NCI-H748 treated with DMSO at 0.1 percent for 48 hours (cell line): ENCODE results near the gene LRRN2.

ENCODE experiments used
- DNase-seq: peaks from one replicate; lab custom pipeline; 2025; lab: John Stamatoyannopoulos, UW

Gene LRRN2

GRCh38 chr1:204712708-204713430 lies 27.3 kb upstream of the LRRN2 start:
- no peak for DNase-seq

DNA sequence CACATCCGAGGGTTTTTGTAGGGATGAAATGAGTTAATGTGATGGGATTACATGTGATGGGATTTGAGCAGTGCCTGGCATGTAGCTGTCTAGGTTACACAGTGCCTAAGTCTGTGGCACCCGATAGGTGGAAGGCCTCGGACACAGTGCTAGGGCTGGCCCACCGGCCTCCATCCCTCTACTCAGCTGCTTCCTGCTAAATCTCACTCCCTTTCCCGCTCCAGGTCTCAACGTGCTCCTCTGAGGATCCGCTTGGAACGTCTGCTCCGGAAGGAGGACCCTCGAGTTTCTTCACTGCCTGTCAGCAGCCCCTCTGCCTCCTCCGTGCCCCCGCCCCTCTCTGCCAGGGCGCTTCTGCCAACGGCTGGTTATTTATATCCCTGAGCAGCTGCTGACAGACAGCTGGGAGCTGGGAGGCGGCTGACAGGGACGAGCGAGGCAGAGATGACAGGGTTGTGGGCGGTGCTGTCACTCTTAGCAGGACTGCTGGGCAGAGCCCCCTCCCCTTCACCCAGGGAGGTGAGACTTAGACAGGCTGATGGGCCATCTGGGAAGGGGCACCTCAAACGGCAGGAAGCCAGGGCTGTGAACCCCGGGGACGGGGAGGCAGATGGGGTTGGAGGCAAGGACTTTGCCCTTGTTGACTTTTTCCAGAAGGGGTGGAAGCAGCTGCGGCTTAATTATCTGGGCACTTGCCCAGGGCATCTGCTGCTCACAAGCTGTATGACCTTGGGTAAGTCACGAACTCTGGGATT lies 26.6 kb upstream of the LRRN2 start:
- DNase-seq, result no peak

DNA sequence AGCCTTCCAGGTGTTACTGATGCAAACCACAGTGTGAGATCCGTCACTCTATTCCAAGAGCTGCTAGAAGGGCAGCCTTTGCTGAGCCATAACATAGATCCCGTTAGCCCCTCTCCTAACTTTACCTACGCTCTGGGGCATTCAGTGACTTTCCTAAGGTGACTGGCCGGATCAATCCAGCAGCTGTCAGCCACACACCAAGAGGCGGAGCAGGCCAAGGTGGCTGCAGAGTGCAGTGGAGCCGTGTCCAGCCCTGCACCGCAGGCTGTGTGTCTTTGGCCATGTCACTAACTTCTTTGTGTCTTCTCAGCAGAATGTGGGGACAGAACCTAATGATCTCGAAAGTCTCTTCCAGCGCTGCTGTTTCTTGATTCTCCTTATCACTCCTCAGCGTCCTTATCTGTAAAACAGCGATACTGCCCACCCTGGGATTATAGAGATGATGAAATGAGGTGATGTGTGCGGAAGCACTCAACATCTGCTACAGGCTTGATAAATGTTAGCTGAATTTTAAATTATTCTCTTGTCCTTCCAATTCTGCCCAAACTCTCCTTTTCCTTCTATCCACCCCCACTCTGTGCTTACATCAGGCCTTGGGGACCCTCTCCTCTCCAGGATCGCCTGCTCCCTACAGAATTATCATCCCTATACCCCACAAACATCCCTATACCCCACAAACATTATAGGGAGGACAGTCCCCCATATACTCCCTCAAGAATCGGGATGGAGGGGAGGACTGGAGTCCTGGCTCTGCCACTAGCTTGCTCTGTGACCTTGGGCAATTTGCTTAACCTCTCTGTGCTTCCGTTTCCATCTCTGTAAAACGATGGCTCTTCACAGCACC lies 25.8 kb upstream of the LRRN2 start:
- no peak for DNase-seq

DNA sequence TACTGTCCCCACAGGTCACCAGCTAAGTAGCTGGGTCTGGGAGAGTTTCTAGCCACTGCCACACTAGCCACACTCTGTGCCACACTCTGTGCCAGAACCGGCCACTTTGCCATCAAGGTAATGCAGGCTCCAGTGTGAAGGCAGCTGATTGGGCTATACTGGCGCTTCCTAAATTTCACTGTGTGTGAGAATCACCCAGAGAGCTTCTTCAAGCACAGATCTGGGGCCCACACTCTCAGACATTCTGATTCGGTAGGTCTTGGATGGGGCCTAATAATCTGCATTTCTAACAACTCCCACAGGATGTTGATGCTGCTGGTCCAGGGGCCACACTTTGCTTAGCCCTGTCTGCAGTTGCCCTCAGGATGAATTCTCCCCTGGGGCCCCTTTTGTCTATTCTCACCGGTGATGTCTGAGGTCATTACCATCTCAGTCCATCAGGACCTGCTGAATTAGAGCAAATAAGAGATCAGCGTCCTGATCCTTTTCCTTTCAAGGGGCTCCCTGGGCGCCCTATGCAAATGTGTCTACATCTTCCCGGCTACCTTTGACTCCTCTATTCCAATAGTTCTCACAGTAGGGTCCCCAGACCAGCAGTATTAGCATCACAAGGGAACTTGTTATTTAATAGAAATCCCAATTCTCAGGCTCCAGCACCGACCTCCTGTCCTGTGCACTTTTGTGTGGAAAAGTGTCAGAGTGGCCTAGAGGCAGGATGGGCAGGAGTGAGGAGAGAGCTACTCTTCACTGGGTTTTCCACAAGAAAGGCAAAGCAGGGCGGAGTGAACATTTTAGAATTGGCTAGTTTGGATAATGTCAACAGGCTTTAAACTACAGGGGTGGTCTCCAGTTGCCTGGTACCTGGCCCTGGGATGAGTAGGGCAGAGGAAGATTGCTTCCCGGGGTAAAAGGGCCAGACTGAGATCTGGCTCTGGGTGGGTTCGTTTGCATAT lies 24.7 kb upstream of the LRRN2 start:
- no peak for DNase-seq

- no peak for DNase-seq
Measured at GRCh38 chr1:204709021-204709420, 23.5 kb upstream of the LRRN2 start.

DNA sequence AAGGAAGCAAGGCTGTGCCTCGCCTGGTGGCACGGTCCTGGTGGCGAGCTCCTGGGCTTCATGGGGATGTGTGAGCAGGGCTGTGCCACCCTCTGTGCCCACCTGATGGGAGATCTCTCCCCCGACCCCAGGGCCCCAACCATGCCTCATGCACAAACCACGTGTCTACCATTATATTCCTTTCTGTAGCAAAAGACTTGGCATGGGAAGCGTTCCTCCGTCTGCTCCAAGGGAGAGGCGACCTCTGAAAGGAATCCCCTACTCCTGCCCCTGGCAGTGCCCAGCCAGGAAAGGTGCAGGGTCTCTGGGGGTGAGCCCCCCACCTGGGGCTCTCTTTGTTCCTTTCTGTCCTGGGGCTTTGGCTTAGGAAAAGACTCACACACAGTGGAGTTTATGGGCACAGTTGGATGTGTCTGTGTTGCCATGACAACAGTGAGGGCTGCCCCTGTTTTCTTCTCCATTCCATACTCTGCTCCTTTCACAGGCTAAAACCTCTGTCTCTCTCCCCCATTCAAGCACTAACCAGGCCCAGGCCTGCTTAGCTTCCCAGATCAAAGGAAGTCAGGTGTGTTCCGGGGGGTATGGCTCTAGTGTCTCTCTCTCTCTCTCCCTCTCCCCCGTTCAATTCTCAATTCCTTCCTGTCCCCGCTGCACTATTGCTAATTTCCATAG lies 21.4 kb upstream of the LRRN2 start:
- no peak for DNase-seq

GRCh38 chr1:204705888-204706837 lies 20.6 kb upstream of the LRRN2 start:
- no peak for DNase-seq

DNA sequence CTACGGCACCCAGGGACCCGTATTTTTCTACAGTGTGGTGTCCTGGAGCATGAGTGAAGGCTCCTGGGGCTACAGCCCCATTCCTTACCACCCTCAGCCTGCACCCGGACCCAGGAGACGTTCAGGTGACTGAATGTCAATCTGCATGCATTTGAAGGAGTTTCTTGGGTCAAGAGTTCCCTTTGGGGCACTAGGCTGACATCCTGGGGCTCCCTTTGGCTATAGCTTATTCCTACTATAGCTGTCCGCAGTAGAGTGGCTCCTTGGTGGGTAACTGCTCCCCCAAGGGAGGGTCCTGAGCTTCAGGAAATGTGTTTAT lies 19.9 kb upstream of the LRRN2 start:
- no peak for DNase-seq

DNA sequence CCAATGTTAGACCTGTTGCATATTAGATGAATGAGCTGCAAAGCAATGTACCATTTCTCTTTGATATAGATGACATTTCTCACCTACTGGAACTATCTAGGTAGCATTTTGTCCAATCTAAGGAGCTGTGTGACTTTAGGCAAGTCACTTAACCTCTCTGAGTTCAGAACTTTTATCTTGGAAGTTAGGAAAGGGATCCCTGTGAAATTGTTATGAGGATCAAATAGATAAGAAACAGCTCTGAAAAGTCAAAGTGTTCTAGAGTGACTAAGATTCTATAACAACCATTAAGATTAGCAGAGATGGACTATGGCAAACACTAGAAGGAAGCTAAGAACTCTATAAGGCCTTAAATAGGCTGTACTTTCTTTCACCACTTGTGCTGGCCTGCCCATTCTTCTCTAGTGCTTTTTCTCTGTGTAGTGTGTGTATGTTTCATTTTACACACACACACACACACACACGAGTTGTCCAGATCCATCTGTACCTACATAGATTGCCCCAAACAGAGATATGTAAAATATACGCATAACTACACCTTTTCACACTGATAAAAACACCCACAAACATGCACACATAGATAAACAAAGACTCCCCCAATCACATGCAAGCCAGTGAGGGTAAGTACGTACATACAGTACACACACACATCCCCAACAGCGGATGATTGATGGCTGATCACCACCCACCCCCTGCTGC lies 19.4 kb upstream of the LRRN2 start:
- no peak for DNase-seq

- no peak for DNase-seq
Measured at GRCh38 chr1:204703826-204704612, 18.5 kb upstream of the LRRN2 start.

- DNase-seq, result no peak
Measured at GRCh38 chr1:204703268-204703664, 17.7 kb upstream of the LRRN2 start.

- no peak for DNase-seq
Measured at GRCh38 chr1:204702552-204703267, 17.2 kb upstream of the LRRN2 start.

GRCh38 chr1:204701229-204701628 lies 15.7 kb upstream of the LRRN2 start:
- no peak for DNase-seq

GRCh38 chr1:204697893-204698292 lies 12.4 kb upstream of the LRRN2 start:
- DNase-seq, result no peak

- no peak for DNase-seq
Measured at GRCh38 chr1:204696606-204697005, 11.1 kb upstream of the LRRN2 start.

GRCh38 chr1:204695692-204696091 lies 10.2 kb upstream of the LRRN2 start:
- no peak for DNase-seq

DNA sequence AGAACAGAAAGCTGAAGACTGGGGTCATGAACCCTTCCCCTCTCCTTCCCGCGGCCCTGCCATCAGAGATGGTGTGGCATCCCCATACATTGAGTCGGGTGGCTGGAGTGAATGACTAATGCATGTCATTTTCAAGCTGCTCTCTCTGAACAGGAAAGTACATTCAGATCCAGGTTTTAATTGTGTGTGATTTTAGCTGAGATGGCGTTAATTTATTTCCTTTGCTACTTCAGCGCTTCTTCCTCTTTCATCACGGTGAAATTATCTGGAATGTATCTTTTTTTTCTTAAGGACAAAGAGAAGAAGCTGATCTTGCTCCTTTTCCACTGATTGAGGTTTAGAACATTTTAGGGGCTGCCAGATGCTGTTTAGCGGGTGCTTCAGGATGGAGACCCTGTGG lies 8.6 kb upstream of the LRRN2 start:
- no peak for DNase-seq

GRCh38 chr1:204692841-204693356 lies 7.4 kb upstream of the LRRN2 start:
- DNase-seq, result no peak
